Coronary artery (tissue), 2 donors: ENCODE data around the gene NFKBIL1.
"Not testable (repeated sequence)": the region's sequence is repeated elsewhere in the genome, so short reads cannot be mapped to it uniquely, and the experiment has no call there.

Experiments
- DNase-seq: peaks from one replicate; pipeline ENCODE4 v3.0.0-alpha.2; 2017; ENCODE audit warnings: low spot score
- H3K27ac ChIP-seq, 2 donors: fragments of 200-600 bp; sonication (generic); one replicate each; pipeline ENCODE4 v1.5.1; 2016 to 2019
- H3K4me3 ChIP-seq: fragments of 200-600 bp; sonication (generic); 2 replicates; pipeline ENCODE4 v1.5.1; 2016; ENCODE audit warnings: mild to moderate bottlenecking, moderate library complexity
- CTCF ChIP-seq: fragments of 200-600 bp; sonication (generic); IDR thresholded peaks from one replicate; pipeline ENCODE4 v1.5.1; 2019; ENCODE audit warnings: antibody characterized with exemption

The NFKBIL1 gene

DNA sequence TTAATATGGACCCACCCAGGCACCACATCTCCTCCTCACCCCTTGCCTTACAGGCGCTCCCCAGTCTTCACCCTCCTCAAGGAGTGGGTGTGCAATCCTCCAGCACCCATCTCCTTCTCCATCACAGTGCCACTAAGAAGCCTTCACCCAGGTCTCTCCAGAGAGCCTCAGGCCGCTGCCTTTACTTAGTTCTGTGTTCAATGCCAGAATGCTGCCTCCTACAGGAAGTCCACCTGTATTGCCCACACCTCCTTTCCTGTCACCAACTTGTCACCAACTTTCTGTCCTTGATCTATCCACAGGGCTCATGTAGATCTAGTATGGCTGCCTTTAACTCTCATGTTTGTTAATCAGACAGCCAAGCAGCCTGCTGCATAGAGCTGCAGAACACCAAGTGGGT lies 38.1 kb downstream of the NFKBIL1 start:
- H3K4me3 ChIP-seq: no peak overlapping the region
- no peak for DNase-seq
- no peak for TF ChIP-seq CTCF
- H3K27ac ChIP-seq: peak overlapping the region in 1 of 2 donors; percentile 60

DNA sequence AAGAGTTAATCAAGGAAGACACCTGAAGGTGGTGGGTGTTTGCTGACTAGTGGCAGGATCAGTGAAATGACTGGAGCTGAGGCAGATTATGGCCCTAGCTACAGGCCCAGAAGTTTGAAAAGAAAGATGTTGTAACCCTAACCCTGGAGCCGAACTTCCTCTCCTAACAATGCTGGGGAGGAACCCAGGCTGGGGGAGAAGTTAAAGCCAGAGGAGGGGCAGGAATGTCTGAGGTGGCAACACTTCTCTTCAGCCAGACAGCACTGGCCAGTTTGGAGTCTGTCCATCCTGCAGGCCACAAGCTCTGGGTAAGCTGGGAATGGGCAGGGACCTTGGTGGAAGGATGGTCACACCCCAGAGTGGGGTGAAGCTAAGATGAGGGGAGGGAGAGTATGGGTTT lies 38.6 kb downstream of the NFKBIL1 start, which contains the start of gene LST1:
LST1 (plus strand) TSS at position 270 of the 400 bp plus-strand sequence. CDS start 1,023 bp downstream, outside the sequence.
- H3K27ac ChIP-seq: peak within 1 kb of the TSS in 1 of 2 donors; percentile 63
- H3K4me3 ChIP-seq: no peak within 1 kb of the TSS
- TF ChIP-seq CTCF: no peak
- DNase-seq: no peak

GRCh38 chr6:31586599-31587281 lies 39.3 kb downstream of the NFKBIL1 start:
- peak overlapping the region in 1 of 2 donors; percentile 63 for H3K27ac ChIP-seq
- no peak overlapping the region for H3K4me3 ChIP-seq
- no peak for DNase-seq
- TF ChIP-seq CTCF: no peak

DNA sequence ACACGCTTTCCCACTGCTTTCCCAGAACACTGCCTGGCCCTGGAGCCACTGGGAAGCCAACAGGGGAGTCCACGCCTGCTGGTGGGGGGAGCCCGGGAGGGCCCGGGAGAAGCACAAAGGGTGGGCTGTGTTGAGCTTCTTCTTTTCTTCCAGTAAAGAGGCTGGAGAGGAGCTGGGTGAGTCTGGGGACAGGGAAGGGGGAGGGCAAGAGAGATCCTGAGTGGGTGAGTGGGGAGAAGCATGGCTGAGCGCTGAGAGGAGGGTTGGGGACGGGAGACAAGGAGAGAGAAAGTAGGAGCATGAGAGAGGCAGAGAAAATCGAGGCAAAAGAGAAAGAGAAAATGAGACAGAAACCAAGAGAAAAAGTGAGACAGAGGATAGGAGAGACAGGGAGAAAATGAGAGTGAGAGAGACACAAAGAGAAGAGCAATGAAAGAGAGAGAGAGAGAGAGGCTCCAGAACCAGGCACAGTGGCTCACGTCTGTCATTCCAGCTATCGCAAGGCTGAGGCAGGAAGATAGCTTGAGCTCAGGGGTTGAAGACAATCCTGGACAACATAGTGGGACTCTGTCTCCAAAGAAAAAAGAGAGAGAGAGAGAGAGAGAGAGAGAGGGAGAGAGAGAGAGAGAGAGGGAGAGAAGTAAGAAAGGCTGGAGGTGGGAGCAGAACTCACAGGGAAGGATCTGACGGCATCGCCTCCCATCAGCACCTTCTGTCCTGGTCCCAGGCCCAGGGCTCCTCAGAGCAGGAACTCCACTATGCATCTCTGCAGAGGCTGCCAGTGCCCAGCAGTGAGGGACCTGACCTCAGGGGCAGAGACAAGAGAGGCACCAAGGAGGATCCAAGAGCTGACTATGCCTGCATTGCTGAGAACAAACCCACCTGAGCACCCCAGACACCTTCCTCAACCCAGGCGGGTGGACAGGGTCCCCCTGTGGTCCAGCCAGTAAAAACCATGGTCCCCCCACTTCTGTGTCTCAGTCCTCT lies 40.7 kb downstream of the NFKBIL1 start:
- no peak for DNase-seq
- H3K27ac ChIP-seq: no peak overlapping the region
- H3K4me3 ChIP-seq: no peak overlapping the region
- TF ChIP-seq CTCF: no peak

- no peak overlapping the region for H3K4me3 ChIP-seq
- TF ChIP-seq CTCF: no peak
- H3K27ac ChIP-seq: no peak overlapping the region
- DNase-seq: no peak
Measured at GRCh38 chr6:31588871-31589650, 41.7 kb downstream of the NFKBIL1 start.

DNA sequence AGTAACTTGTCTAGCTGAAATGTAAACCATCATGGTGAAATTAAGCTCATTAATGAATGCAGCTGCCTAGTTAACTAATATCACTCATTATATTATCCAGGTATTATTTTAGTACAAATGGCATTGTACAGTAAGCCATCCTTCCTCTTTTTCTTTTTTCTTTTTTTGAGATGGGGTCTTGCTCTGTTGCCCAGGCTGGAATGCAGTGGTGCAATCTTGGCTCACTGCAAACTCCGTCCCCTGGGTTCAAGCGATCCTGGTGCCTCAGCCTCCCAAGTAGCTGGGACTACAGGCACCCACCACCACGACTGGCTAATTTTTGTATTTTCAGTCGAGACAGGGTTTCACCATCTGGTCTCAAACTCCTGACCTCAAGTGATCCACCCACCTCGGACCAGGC lies 43.3 kb downstream of the NFKBIL1 start:
- H3K4me3 ChIP-seq: not testable (repeated sequence)

DNA sequence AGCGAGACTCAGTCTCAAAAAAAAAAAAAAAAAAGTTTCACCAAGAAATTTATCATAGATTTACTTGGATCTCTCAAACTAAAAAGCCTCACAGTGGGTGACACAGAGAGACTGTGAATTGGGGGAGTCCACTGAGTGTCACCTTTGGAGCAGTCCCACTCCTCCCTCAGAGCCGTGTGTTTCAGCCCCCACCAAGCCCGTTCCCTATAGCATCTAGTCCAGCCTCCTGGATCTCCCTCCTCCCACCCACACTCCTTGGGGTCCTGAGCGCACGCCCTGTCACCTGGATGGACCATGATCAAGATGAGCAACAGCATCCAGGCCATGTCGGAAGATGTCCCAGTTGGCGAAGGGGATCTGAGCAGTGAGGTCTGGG lies 45.0 kb downstream of the NFKBIL1 start:
- DNase-seq: no peak
- no peak overlapping the region for H3K27ac ChIP-seq
- H3K4me3 ChIP-seq: no peak overlapping the region
- no peak for TF ChIP-seq CTCF

More for the DNA sequence above, 43.3 kb downstream of the NFKBIL1 start:
- DNase-seq, H3K27ac ChIP-seq: not testable (repeated sequence)
